SK-N-SH treated with all-trans-retinoic acid at 6 μM for 48 hours (cell line): Measurements from ENCODE around the gene TBCA.

Experiments used
- ARNTL ChIP-seq: fragments of 450-650 bp; formaldehyde crosslinking; IDR thresholded peaks from 2 replicates; pipeline ENCODE4 v1.5.0; 2020; ENCODE audit warnings: low read depth, mild to moderate bottlenecking, moderate library complexity, borderline replicate concordance
- CSDC2 ChIP-seq: fragments of 250-450 bp; sonication (Bioruptor Pico); IDR thresholded peaks from 2 replicates; pipeline ENCODE4 v1.5.0; 2020; ENCODE audit warnings: mild to moderate bottlenecking, moderate library complexity
- GLIS3 ChIP-seq: fragments of 250-450 bp; sonication (Bioruptor Pico); IDR thresholded peaks from 2 replicates; pipeline ENCODE4 v1.5.0; 2020; ENCODE audit warnings: mild to moderate bottlenecking, moderate library complexity
- TCF4 ChIP-seq: fragments of 250-450 bp; sonication (Bioruptor Pico); IDR thresholded peaks from 2 replicates; pipeline ENCODE4 v1.8.0; 2021; ENCODE audit warnings: mild to moderate bottlenecking, moderate library complexity, borderline replicate concordance
- TOX ChIP-seq: fragments of 250-450 bp; sonication (Bioruptor Pico); IDR thresholded peaks from 2 replicates; pipeline ENCODE4 v1.8.0; 2021; ENCODE audit warnings: mild to moderate bottlenecking, moderate library complexity, borderline replicate concordance
- ZC3H10 ChIP-seq: fragments of 250-450 bp; sonication (Bioruptor Pico); IDR thresholded peaks from 2 replicates; pipeline ENCODE4 v1.5.1; 2021; ENCODE audit warnings: mild to moderate bottlenecking, moderate library complexity
- ZNF565 ChIP-seq: fragments of 450-650 bp; formaldehyde crosslinking; conservative IDR thresholded peaks from 2 replicates; pipeline ENCODE4 v1.5.0; 2020; ENCODE audit warnings: low read depth, mild to moderate bottlenecking, moderate library complexity
- TF ChIP-seq, protein P1 (sequence below): fragments of 250-450 bp; sonication (Bioruptor Pico); IDR thresholded peaks from 2 replicates; pipeline ENCODE4 v1.8.0; 2020; ENCODE audit warnings: mild to moderate bottlenecking, moderate library complexity, borderline replicate concordance

Gene TBCA

DNA sequence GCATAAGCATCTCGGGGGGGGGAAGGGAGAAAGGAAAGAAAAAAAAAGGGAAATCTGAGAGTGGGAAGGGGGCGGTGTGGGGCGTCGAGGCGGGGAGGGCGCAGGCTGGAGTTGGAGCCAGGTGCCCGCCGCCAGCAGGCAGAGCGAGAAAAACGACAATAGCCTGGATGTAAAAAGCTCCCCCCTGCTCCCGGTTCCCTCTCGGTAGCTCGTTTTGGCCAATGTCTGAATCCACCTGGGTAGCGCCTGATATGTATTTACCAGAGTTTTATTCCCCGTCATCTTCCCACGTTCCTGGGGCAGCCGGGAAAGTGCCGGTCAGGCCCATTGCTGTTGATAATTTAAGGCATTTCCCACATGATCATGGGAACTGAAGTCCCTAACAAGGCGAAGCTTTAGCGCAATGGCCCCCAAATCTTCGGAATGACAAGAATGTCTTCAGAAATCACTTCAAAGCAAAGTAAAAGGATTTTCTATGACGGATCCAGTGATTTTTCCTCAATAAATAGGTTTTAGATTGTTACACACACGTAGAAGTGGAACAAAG is 134.7 kb downstream of the TBCA start (continued):
- TF ChIP-seq TOX (CRISPR knock-in tag) = no peak
- TF ChIP-seq ZC3H10 (CRISPR knock-in tag) = no peak
- TF ChIP-seq, protein P1, sequence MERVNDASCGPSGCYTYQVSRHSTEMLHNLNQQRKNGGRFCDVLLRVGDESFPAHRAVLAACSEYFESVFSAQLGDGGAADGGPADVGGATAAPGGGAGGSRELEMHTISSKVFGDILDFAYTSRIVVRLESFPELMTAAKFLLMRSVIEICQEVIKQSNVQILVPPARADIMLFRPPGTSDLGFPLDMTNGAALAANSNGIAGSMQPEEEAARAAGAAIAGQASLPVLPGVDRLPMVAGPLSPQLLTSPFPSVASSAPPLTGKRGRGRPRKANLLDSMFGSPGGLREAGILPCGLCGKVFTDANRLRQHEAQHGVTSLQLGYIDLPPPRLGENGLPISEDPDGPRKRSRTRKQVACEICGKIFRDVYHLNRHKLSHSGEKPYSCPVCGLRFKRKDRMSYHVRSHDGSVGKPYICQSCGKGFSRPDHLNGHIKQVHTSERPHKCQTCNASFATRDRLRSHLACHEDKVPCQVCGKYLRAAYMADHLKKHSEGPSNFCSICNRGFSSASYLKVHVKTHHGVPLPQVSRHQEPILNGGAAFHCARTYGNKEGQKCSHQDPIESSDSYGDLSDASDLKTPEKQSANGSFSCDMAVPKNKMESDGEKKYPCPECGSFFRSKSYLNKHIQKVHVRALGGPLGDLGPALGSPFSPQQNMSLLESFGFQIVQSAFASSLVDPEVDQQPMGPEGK (CRISPR knock-in tag) = no peak
- no peak for TF ChIP-seq CSDC2 (CRISPR knock-in tag)
- TF ChIP-seq ZNF565 (CRISPR knock-in tag) = no peak
- TF ChIP-seq GLIS3 = no peak
- no peak for TF ChIP-seq TCF4
- TF ChIP-seq ARNTL (CRISPR knock-in tag) = no peak
